ENCODE data around the gene ZIC5. TPM values are rescaled to one million over a fixed set of nuclear protein-coding genes. Genes with fewer than 3 reads are reported as not detected.

The ZIC5 gene
- total RNA-seq, 2 donors from 2014 or later = not detected

- Histone ChIP-seq H3K27ac (no peak overlapping the region), H3K4me3 (no peak overlapping the region), H3K36me3 (replicated peaks in 1 of 2; ENCODE audit: insufficient read depth in 1 of 2, low read depth in 2 of 2) (no peaks in the 10 kb centered on the region), H3K27me3 (no peaks in the 10 kb centered on the region), H3K4me1 (no peaks in the 10 kb centered on the region), H3K9me3 (no peaks in the 10 kb centered on the region)
- DNase-seq (no peak), ATAC-seq (no peak)
- 86 to 91% methylated on average over 2 of the region's 2 CpGs for WGBS, 2 donors
- intact Hi-C loops (cut with DNase I) = no loop called here
- no peak for TF ChIP-seq CTCF (IDR thresholded peaks at IDR 0.05)
- no peak for TF ChIP-seq POLR2A (IDR thresholded peaks at IDR 0.05)
These were observed 35.8 kb downstream of the ZIC5 start for GRCh38 chr13:99935772-99936171.

GRCh38 chr13:99932912-99933311 lies 38.7 kb downstream of the ZIC5 start:
- no peaks in the 10 kb centered on the region for H3K27me3 ChIP-seq
- no peaks in the 10 kb centered on the region for H3K36me3 ChIP-seq (replicated peaks in 1 of 2; ENCODE audit: insufficient read depth in 1 of 2, low read depth in 2 of 2)
- H3K4me3 ChIP-seq = no peak overlapping the region
- no peaks in the 10 kb centered on the region for H3K9me3 ChIP-seq
- DNase-seq = no peak
- no peaks in the 10 kb centered on the region for H3K4me1 ChIP-seq
- 81 to 86% methylated on average over 5 of the region's 5 CpGs for WGBS, 2 donors
- TF ChIP-seq POLR2A (IDR thresholded peaks at IDR 0.05) (no peak), CTCF (IDR thresholded peaks at IDR 0.05) (no peak)
- ATAC-seq = no peak
- intact Hi-C loops (cut with DNase I) = no loop called here
- no peak overlapping the region for H3K27ac ChIP-seq

- Histone ChIP-seq H3K27me3 (no peaks in the 10 kb centered on the region), H3K36me3 (replicated peaks in 1 of 2; ENCODE audit: insufficient read depth in 1 of 2, low read depth in 2 of 2) (no peaks in the 10 kb centered on the region), H3K9me3 (no peaks in the 10 kb centered on the region), H3K4me1 (peaks cover 8% of the 10 kb centered on the region), H3K27ac (no peak overlapping the region), H3K4me3 (no peak overlapping the region)
- no peak for ATAC-seq
- intact Hi-C loops (cut with DNase I) = no loop called here
- WGBS, 2 donors = 83 to 88% methylated on average over 5 of the region's 5 CpGs
- no peak for TF ChIP-seq CTCF (IDR thresholded peaks at IDR 0.05)
- TF ChIP-seq POLR2A (IDR thresholded peaks at IDR 0.05) = no peak
- DNase-seq = no peak
These were observed 40.6 kb downstream of the ZIC5 start for GRCh38 chr13:99930925-99931324.

GRCh38 chr13:99929866-99930265 lies 41.7 kb downstream of the ZIC5 start:
- intact Hi-C loops (cut with DNase I) = no loop called here

More at GRCh38 chr13:99929866-99930265, 41.7 kb downstream of the ZIC5 start:
- Histone ChIP-seq H3K4me1 (peaks cover 14% of the 10 kb centered on the region), H3K27me3 (no peaks in the 10 kb centered on the region), H3K36me3 (replicated peaks in 1 of 2; ENCODE audit: insufficient read depth in 1 of 2, low read depth in 2 of 2) (no peaks in the 10 kb centered on the region), H3K27ac (no peak overlapping the region), H3K4me3 (no peak overlapping the region), H3K9me3 (no peaks in the 10 kb centered on the region)
- ATAC-seq = no peak
- no peak for DNase-seq
- 84 to 86% methylated on average over 7 of the region's 7 CpGs for WGBS, 2 donors
- TF ChIP-seq POLR2A (IDR thresholded peaks at IDR 0.05) = no peak
- TF ChIP-seq CTCF (IDR thresholded peaks at IDR 0.05) = no peak

Measured in body of pancreas (tissue), 4 donors.